Measurements from ENCODE around the gene XRCC4.

The XRCC4 gene

GRCh38 chr5:83169571-83170337 lies 92.4 kb downstream of the XRCC4 start:
- H3K4me1 ChIP-seq = no peaks in the 10 kb centered on the region
- TF ChIP-seq Cebpa-rat (IDR thresholded peaks at IDR 0.05) = no peak
- no peak overlapping the region for H3K4me2 ChIP-seq
- no peaks in the 10 kb centered on the region for H3K9me3 ChIP-seq
- H4K20me1 ChIP-seq = no peaks in the 10 kb centered on the region
- H3K36me3 ChIP-seq = no peaks in the 10 kb centered on the region
- H3K27ac ChIP-seq = no peak overlapping the region
- H3K27me3 ChIP-seq = no peaks in the 10 kb centered on the region
- H3K4me3 ChIP-seq = no peak overlapping the region
- H3K9ac ChIP-seq = no peak overlapping the region

- no peak overlapping the region for H3K4me3 ChIP-seq
- H3K4me2 ChIP-seq = no peak overlapping the region
- TF ChIP-seq Cebpa-rat (IDR thresholded peaks at IDR 0.05) = no peak
- H3K27ac ChIP-seq = no peak overlapping the region
- H3K9ac ChIP-seq = no peak overlapping the region
- H3K9me3 ChIP-seq = no peaks in the 10 kb centered on the region
- H4K20me1 ChIP-seq = no peaks in the 10 kb centered on the region
- H3K36me3 ChIP-seq = no peaks in the 10 kb centered on the region
- H3K4me1 ChIP-seq = no peaks in the 10 kb centered on the region
- no peaks in the 10 kb centered on the region for H3K27me3 ChIP-seq
These were observed 94.7 kb downstream of the XRCC4 start for GRCh38 chr5:83172011-83172410.

- H3K9me3 ChIP-seq = no peaks in the 10 kb centered on the region
- no peak overlapping the region for H3K27ac ChIP-seq
- no peaks in the 10 kb centered on the region for H4K20me1 ChIP-seq
- H3K4me3 ChIP-seq = no peak overlapping the region
- no peaks in the 10 kb centered on the region for H3K36me3 ChIP-seq
- no peaks in the 10 kb centered on the region for H3K4me1 ChIP-seq
- TF ChIP-seq Cebpa-rat (IDR thresholded peaks at IDR 0.05) = no peak
- no peak overlapping the region for H3K4me2 ChIP-seq
- H3K9ac ChIP-seq = no peak overlapping the region
- H3K27me3 ChIP-seq = no peaks in the 10 kb centered on the region
These were observed 95.3 kb downstream of the XRCC4 start for GRCh38 chr5:83172655-83173054.

GRCh38 chr5:83173826-83174225 lies 96.5 kb downstream of the XRCC4 start:
- Histone ChIP-seq H3K4me2 (no peak overlapping the region), H4K20me1 (no peaks in the 10 kb centered on the region), H3K4me3 (no peak overlapping the region), H3K27ac (no peak overlapping the region), H3K9ac (no peak overlapping the region), H3K27me3 (no peaks in the 10 kb centered on the region), H3K9me3 (no peaks in the 10 kb centered on the region), H3K4me1 (no peaks in the 10 kb centered on the region), H3K36me3 (no peaks in the 10 kb centered on the region)
- no peak for TF ChIP-seq Cebpa-rat (IDR thresholded peaks at IDR 0.05)

- no peak overlapping the region for H3K4me2 ChIP-seq
- no peaks in the 10 kb centered on the region for H3K4me1 ChIP-seq
- H3K27ac ChIP-seq = no peak overlapping the region
- no peak overlapping the region for H3K9ac ChIP-seq
- H3K36me3 ChIP-seq = no peaks in the 10 kb centered on the region
- no peaks in the 10 kb centered on the region for H3K27me3 ChIP-seq
- H4K20me1 ChIP-seq = no peaks in the 10 kb centered on the region
- TF ChIP-seq Cebpa-rat (IDR thresholded peaks at IDR 0.05) = no peak
- no peak overlapping the region for H3K4me3 ChIP-seq
- H3K9me3 ChIP-seq = no peaks in the 10 kb centered on the region
These were observed 100.5 kb downstream of the XRCC4 start for GRCh38 chr5:83177803-83178202.

GRCh38 chr5:83179966-83180365 lies 102.6 kb downstream of the XRCC4 start:
- TF ChIP-seq Cebpa-rat (IDR thresholded peaks at IDR 0.05) = no peak
- no peak overlapping the region for H3K4me2 ChIP-seq
- H3K9ac ChIP-seq = no peak overlapping the region
- H3K4me3 ChIP-seq = no peak overlapping the region
- H4K20me1 ChIP-seq = no peaks in the 10 kb centered on the region
- no peak overlapping the region for H3K27ac ChIP-seq
- no peaks in the 10 kb centered on the region for H3K27me3 ChIP-seq
- H3K9me3 ChIP-seq = no peaks in the 10 kb centered on the region
- H3K36me3 ChIP-seq = no peaks in the 10 kb centered on the region
- no peaks in the 10 kb centered on the region for H3K4me1 ChIP-seq

GRCh38 chr5:83184534-83184933 lies 107.2 kb downstream of the XRCC4 start:
- TF ChIP-seq Cebpa-rat (IDR thresholded peaks at IDR 0.05) = no peak
- H3K9ac ChIP-seq = no peak overlapping the region
- no peaks in the 10 kb centered on the region for H3K9me3 ChIP-seq
- no peak overlapping the region for H3K4me3 ChIP-seq
- no peaks in the 10 kb centered on the region for H3K36me3 ChIP-seq
- H4K20me1 ChIP-seq = no peaks in the 10 kb centered on the region
- no peak overlapping the region for H3K4me2 ChIP-seq
- no peaks in the 10 kb centered on the region for H3K4me1 ChIP-seq
- H3K27me3 ChIP-seq = no peaks in the 10 kb centered on the region
- H3K27ac ChIP-seq = no peak overlapping the region

- Histone ChIP-seq H3K27ac (no peak overlapping the region), H4K20me1 (no peaks in the 10 kb centered on the region), H3K4me2 (no peak overlapping the region), H3K27me3 (no peaks in the 10 kb centered on the region), H3K9ac (no peak overlapping the region), H3K36me3 (no peaks in the 10 kb centered on the region), H3K4me1 (no peaks in the 10 kb centered on the region), H3K4me3 (no peak overlapping the region), H3K9me3 (no peaks in the 10 kb centered on the region)
- no peak for TF ChIP-seq Cebpa-rat (IDR thresholded peaks at IDR 0.05)
These were observed 115.6 kb downstream of the XRCC4 start for GRCh38 chr5:83192947-83193346.

GRCh38 chr5:83197326-83197967 lies 120.1 kb downstream of the XRCC4 start:
- H3K9me3 ChIP-seq = no peaks in the 10 kb centered on the region
- no peak overlapping the region for H3K9ac ChIP-seq
- no peaks in the 10 kb centered on the region for H3K27me3 ChIP-seq
- no peak overlapping the region for H3K4me3 ChIP-seq
- H4K20me1 ChIP-seq = no peaks in the 10 kb centered on the region
- peaks cover 8% of the 10 kb centered on the region; the same call in 1 of the 2 replicates for H3K36me3 ChIP-seq
- H3K4me2 ChIP-seq = no peak overlapping the region
- no peak for TF ChIP-seq Cebpa-rat (IDR thresholded peaks at IDR 0.05)
- H3K4me1 ChIP-seq = no peaks in the 10 kb centered on the region
- no peak overlapping the region for H3K27ac ChIP-seq

- Histone ChIP-seq H3K27me3 (no peaks in the 10 kb centered on the region), H3K9ac (no peak overlapping the region), H3K27ac (no peak overlapping the region), H4K20me1 (no peaks in the 10 kb centered on the region), H3K4me3 (no peak overlapping the region), H3K4me2 (no peak overlapping the region), H3K36me3 (peaks cover 8% of the 10 kb centered on the region; the same call in 1 of the 2 replicates), H3K4me1 (no peaks in the 10 kb centered on the region), H3K9me3 (no peaks in the 10 kb centered on the region)
- no peak for TF ChIP-seq Cebpa-rat (IDR thresholded peaks at IDR 0.05)
These were observed 121.8 kb downstream of the XRCC4 start for GRCh38 chr5:83199126-83199525.
